ENCODE data around the gene METTL26. TPM values are rescaled to one million over a fixed set of nuclear protein-coding genes. Genes with fewer than 3 reads are reported as not detected.

Gene METTL26
- total RNA-seq, 1 donor from 2014 or later: 68.1 TPM

DNA sequence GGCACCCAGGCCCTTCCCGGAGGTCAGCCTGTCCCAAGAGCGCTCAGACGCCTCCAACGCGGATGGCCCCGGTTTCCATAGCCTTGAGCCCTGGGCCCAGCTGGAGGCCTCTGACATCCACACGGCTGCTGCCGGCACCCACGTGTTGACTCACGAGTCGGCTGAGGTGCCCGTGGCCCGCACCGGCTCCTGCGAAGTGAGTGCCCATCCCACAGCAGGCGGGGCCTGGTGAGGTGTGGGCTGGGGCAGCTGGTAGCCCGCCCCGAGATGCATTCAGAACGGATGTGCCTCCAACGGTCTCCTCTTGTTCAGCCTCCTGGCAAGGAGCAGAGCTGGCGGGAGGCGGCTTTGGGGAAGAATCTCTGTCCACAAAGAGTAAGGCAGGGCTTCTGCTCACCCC is 15.7 kb upstream of the METTL26 start:
- no peak for DNase-seq (ENCODE audit: low spot score)
- H3K4me1 Mint-ChIP-seq (ENCODE audit: low read depth): peaks cover 12% of the 10 kb centered on the region
- H3K36me3 Mint-ChIP-seq (ENCODE audit: low read depth): no peaks in the 10 kb centered on the region
- TF ChIP-seq, protein P1, sequence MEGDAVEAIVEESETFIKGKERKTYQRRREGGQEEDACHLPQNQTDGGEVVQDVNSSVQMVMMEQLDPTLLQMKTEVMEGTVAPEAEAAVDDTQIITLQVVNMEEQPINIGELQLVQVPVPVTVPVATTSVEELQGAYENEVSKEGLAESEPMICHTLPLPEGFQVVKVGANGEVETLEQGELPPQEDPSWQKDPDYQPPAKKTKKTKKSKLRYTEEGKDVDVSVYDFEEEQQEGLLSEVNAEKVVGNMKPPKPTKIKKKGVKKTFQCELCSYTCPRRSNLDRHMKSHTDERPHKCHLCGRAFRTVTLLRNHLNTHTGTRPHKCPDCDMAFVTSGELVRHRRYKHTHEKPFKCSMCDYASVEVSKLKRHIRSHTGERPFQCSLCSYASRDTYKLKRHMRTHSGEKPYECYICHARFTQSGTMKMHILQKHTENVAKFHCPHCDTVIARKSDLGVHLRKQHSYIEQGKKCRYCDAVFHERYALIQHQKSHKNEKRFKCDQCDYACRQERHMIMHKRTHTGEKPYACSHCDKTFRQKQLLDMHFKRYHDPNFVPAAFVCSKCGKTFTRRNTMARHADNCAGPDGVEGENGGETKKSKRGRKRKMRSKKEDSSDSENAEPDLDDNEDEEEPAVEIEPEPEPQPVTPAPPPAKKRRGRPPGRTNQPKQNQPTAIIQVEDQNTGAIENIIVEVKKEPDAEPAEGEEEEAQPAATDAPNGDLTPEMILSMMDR (IDR thresholded peaks at IDR 0.05): no peak
- H3K9me3 Mint-ChIP-seq (ENCODE audit: low read depth): no peaks in the 10 kb centered on the region
- H3K27ac Mint-ChIP-seq (ENCODE audit: unreplicated experiment): no peak overlapping the region
- H3K4me3 Mint-ChIP-seq (ENCODE audit: unreplicated experiment): no peak overlapping the region
- H3K27me3 Mint-ChIP-seq (ENCODE audit: low read depth): no peaks in the 10 kb centered on the region

DNA sequence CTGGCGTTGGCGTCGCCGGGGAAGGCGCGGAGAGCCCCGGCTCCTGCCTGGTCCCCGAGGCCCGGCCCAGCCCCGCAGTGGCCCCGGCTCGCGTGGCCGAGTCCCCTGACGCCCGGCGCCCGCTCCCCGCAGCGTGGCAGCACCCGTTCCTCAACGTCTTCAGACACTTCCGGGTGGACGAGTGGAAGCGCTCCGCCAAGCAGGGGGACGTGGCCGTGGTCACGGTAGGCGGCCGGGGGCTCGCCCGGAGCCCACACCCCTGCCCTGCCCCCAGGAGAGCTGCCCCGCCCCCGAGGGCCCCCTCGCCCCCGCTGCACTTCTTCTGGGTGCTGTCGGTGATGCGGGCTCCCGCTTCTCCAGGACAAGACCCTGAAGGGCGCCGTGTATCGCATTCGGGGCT is 13.5 kb upstream of the METTL26 start:
- H3K4me3 Mint-ChIP-seq (ENCODE audit: unreplicated experiment): peak overlapping the region; percentile 60
- DNase-seq (ENCODE audit: low spot score): no peak
- peaks cover 12% of the 10 kb centered on the region for H3K4me1 Mint-ChIP-seq (ENCODE audit: low read depth)
- no peak overlapping the region for H3K27ac Mint-ChIP-seq (ENCODE audit: unreplicated experiment)
- no peaks in the 10 kb centered on the region for H3K27me3 Mint-ChIP-seq (ENCODE audit: low read depth)
- no peaks in the 10 kb centered on the region for H3K9me3 Mint-ChIP-seq (ENCODE audit: low read depth)
- H3K36me3 Mint-ChIP-seq (ENCODE audit: low read depth): no peaks in the 10 kb centered on the region
- TF ChIP-seq, protein P1 (IDR thresholded peaks at IDR 0.05): no peak

DNA sequence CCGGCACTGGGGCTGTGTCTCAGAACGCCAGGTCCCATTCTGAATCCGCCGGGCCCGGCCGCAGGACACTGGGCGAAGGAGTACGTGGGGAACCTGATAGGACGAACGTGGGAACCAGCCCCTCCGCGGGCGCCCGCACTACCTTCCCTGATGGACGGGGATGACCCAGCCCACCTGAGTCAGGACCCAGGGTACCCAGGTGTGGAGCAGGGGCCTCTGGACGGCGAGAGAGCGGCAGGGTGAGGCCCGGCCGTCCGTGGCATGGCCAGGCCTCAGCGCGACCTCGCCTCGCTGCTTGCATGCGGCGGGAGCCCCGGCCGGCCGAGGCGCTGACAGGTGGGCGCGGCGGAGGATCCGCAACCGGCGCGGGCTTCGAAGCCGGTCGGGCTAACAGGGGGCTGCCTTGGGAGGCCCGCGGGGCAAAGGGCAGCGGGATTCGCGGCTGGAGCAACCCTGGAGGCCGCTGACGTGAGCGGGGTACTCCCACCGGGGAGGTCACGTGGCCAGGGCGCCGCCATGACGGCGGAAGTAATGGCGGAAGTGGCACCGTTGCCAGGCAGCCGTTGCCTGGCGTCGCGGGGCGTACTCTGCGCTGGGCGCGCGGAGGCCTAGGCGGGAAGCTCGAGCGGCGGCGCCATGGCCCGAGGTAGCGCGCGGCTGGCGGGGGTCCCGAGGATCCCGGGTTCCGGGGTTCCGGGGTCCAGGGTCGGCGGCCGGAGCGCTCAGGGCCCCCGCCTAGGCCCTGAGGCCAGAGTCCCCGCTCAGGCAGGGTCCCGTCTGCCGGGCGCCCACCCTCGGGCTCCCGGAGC is 12.9 kb upstream of the METTL26 start, which contains the start of gene WDR90:
WDR90 (plus strand) TSS at position 585 of the 809 bp plus-strand sequence; CDS start at position 637, 52 bp downstream.
- no peaks in the 10 kb centered on the region for H3K27me3 Mint-ChIP-seq (ENCODE audit: low read depth)
- TF ChIP-seq, protein P1 (IDR thresholded peaks at IDR 0.05): no peak
- H3K4me1 Mint-ChIP-seq (ENCODE audit: low read depth): peaks cover 12% of the 10 kb centered on the region
- no peak for DNase-seq (ENCODE audit: low spot score)
- no peaks in the 10 kb centered on the region for H3K36me3 Mint-ChIP-seq (ENCODE audit: low read depth)
- H3K4me3 Mint-ChIP-seq (ENCODE audit: unreplicated experiment): peak within 1 kb of the TSS; percentile 77
- H3K27ac Mint-ChIP-seq (ENCODE audit: unreplicated experiment): peak within 1 kb of the TSS; percentile 86
- H3K9me3 Mint-ChIP-seq (ENCODE audit: low read depth): no peaks in the 10 kb centered on the region

DNA sequence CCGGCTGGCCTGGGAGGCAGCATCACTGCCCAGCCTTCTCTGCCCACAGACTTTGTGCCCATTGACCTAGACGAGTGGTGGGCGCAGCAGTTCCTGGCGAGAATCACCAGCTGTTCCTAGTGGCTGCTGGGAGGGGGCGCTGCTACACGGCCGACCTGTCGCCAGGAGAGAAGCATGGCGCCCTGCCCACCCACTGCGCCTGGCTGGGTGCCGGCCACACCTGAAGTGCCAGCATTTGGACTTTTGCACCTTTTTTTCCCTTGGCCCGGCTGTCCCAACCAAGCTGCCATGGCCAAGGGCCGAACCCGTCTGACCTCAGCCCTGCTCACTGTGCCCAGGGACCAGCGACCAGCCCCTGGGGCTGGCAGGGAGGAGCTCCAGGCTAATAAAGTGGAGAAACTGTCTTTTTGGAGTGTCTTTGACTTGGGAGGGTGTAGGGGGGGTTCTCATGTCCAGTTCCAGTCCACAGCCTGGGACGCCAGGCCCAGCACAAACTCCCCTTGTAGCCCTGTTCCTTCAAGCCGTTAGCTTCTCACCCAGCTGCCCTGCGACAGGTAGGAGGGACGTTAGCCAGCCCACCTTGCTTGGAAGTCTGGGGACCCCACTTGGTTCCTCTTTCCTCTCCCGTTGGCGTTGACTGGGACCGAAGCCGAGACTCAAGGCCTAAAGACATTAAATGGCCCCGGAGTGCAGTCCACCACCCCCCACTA is 12.1 kb upstream of the METTL26 start:
- Mint-ChIP-seq H3K27ac (ENCODE audit: unreplicated experiment) (peak overlapping the region; percentile 86), H3K4me1 (ENCODE audit: low read depth) (peaks cover 12% of the 10 kb centered on the region), H3K36me3 (ENCODE audit: low read depth) (no peaks in the 10 kb centered on the region), H3K9me3 (ENCODE audit: low read depth) (no peaks in the 10 kb centered on the region), H3K27me3 (ENCODE audit: low read depth) (no peaks in the 10 kb centered on the region), H3K4me3 (ENCODE audit: unreplicated experiment) (peak overlapping the region; percentile 77)
- no peak for DNase-seq (ENCODE audit: low spot score)
- TF ChIP-seq, protein P1 (IDR thresholded peaks at IDR 0.05): peak; percentile 66

DNA sequence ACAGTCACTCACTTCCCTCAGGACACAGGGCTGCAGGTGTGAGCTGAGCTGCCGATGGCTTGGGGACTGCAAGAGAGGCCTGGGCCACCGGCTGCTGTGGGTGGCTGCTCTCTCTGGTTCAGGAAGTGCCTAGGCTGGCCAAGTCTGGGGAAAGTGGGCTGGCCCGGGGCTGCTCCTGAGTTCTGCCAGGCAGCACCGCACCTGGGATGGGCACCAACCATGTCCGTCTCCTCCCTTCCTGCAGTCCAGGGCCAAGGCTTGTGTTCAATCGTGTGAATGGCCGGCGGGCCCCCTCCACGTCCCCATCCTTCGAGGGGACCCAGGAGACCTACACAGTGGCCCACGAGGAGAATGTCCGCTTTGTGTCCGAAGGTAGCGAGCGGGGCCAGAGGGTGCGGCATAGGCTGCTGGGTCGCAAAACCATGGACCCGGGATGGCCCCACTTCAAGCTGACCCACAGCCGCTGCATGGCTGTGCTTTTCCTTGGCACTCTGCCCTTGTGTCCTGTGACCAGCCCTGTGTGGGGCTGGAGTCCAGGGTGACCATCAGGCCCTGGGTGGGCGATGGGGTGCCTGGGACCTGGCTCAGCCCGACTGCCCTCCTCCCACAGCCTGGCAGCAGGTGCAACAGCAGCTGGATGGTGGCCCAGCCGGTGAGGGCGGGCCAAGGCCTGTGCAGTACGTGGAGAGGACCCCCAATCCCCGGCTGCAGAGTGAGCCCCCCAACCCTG is 11.2 kb upstream of the METTL26 start:
- peaks cover 18% of the 10 kb centered on the region for H3K4me1 Mint-ChIP-seq (ENCODE audit: low read depth)
- TF ChIP-seq, protein P1 (IDR thresholded peaks at IDR 0.05): no peak
- no peaks in the 10 kb centered on the region for H3K36me3 Mint-ChIP-seq (ENCODE audit: low read depth)
- H3K9me3 Mint-ChIP-seq (ENCODE audit: low read depth): no peaks in the 10 kb centered on the region
- no peak overlapping the region for H3K27ac Mint-ChIP-seq (ENCODE audit: unreplicated experiment)
- no peak overlapping the region for H3K4me3 Mint-ChIP-seq (ENCODE audit: unreplicated experiment)
- H3K27me3 Mint-ChIP-seq (ENCODE audit: low read depth): no peaks in the 10 kb centered on the region
- DNase-seq (ENCODE audit: low spot score): no peak

Data from chondrocyte (in vitro differentiated cells).